Posterior cingulate gyrus (tissue), 11 donors: ENCODE data around the gene LAT.
"Not testable (repeated sequence)": the region's sequence is repeated elsewhere in the genome, so short reads cannot be mapped to it uniquely, and the experiment has no call there.

Experiments
- DNase-seq, 10 donors: peaks; one replicate each; pipeline versions ENCODE4 v3.0.0 to v3.0.0-alpha.2; 2020 to 2021; ENCODE audit warnings: mixed read lengths in 3 of 10
- intact Hi-C: fragments of 100-400 bp; cut with DNase I; formaldehyde crosslinking; loops from one replicate; pipeline ENCODE4 v1.15.1; 2023

The LAT gene, protein sequence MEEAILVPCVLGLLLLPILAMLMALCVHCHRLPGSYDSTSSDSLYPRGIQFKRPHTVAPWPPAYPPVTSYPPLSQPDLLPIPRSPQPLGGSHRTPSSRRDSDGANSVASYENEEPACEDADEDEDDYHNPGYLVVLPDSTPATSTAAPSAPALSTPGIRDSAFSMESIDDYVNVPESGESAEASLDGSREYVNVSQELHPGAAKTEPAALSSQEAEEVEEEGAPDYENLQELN

DNA sequence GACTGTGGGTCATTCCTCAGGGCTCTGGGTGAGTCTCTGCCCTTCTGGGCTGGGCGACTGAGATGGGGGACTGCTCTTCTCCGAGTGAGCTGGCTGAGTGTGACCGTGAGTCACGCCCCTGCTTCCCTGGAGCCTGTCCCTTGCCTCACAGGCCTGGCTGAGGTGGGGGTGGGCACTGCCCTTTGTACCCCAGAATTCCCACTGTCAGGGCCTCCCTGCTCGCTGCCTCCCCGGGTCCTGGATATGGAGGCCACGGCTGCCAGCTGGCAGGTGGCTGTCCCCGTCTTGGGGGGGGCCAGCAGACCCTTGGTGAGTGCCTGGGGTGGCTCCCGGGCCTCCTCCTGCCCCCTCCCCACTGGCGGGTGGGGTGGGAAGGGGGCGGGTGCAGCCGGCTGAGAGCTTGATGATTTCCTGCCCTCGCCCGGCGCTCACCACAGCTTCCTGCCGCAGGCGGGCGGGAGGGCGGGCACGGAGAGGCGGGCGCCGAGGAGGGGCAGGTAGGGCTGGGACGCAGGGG, at the start of gene LAT:
Gene LAT (plus strand): TSS at position 434 of the 517 bp plus-strand sequence. CDS start 366 bp downstream, outside the sequence.
- DNase-seq: peak in 1 of 10 donors; percentile 46
- intact Hi-C loops: no loop called here

DNA sequence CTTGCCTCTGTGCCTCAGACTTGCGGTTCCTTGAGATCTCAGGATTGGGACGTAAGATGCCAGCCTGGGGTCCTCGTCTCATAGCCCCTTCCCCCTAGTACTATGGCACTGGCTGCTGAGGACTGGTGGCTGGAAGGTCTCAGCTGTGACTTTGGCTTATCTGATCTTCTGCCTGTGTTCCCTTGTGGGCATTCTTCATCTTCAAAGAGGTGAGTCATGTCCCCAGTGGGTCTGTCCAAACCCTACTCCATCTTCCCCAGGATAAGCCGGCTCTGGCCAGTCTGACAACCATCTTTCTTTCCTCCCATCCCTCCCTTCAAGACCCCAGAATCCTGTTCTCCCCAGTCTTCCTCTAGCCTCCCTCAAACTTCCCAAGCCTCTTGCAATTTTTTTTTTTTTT, 49.5 kb upstream of the LAT start:
- no peak for DNase-seq
- intact Hi-C loops: no loop called here

DNA sequence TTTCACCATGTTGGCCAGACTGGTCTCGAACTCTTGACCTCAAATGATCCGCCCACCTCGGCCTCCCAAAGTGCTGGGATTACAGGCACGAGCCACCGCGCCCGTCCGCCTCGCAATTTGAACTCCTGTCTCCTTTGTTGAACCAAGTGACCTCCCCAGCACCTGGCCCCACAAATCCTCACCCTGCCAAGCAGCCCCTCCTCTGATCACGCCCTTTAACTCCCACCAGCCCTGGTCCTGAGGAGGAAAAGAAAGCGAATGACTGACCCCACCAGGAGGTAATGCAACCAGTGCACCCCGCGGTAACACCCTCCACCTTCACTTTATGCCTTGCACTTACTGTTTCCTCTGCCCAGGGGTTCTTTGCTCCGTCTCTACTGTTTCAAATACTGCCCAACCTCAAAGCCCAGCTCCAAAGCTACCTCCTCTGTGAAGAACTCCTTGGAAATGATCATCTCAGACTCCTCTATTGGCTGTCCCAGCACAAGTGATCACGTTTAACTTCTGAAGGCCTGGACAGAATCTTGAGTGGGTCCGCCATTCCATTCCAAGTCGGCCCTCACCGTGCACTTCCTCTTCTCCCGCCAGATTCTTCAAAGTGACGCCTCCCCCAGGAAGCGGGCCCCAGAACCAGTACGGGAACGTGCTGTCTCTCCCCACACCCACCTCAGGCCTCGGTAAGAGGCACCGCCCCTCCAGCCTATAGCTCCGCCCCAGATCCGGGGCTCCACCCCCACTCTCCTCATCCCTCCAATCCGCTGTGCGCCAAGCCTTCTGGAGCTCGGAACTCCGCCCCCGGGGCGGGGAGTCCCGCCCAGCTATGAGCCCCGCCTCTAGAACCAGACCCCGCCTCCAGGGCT, 48.7 kb upstream of the LAT start:
- peak; percentile 17 to 96 (median 47) for DNase-seq
- intact Hi-C loops: no loop called here

DNA sequence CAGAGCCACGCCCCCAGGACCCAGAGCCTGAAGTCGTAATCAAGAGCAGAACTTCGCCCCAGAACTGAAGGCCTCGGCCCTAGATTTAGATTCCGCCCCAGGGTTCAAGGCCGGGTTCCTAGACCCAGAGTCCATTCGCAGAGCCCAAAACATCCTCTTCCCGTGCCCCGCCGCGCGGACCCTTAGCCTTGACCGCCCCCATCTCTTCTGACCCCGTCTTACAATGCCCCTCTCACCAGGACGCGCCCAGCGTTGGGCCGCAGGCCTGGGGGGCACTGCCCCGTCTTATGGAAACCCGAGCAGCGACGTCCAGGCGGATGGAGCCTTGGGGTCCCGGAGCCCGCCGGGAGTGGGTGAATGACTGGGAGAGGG, 48.1 kb upstream of the LAT start:
- intact Hi-C loops: no loop called here
- no peak for DNase-seq

DNA sequence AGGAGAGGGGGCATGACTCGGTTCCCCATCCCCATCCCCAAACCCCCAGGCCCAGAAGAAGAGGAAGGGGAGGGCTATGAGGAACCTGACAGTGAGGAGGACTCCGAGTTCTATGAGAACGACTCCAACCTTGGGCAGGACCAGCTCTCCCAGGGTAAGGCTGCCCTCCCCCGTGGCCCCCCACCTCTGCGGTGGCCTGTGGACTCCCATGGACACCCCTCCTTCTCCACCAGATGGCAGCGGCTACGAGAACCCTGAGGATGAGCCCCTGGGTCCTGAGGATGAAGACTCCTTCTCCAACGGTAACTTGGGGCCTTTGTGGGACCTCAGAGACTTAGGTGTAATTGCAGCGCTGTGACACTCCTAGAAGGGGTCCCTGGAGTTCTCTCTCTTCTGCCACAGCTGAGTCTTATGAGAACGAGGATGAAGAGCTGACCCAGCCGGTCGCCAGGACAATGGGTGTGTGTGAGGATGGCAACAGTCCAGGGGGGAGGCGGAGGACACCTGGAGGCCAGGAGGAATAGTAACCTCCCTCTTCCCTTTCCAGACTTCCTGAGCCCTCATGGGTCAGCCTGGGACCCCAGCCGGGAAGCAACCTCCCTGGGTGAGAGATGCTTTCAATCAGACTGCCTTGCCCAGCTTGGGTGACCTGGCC, 47.5 kb upstream of the LAT start:
- DNase-seq: no peak
- intact Hi-C loops: no loop called here

DNA sequence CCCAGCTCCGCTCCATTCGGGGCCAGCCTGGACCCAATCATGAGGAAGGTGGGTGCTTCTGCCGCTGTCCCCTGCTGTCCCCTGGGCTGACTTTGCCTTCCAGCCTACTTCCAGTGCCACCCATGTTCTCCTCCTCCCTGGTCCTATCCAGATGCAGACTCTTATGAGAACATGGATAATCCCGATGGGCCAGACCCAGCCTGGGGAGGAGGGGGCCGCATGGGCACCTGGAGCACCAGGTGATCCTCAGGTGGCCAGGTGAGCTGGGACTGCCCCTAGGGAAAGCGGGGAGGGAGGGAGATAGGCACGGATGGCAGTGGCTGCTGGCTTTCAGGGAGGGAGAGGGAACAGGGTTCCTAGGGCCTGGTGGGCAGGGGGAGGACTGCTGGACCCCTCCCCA, 46.1 kb upstream of the LAT start:
- intact Hi-C loops: no loop called here
- peak in 1 of 10 donors; percentile 70 for DNase-seq

DNA sequence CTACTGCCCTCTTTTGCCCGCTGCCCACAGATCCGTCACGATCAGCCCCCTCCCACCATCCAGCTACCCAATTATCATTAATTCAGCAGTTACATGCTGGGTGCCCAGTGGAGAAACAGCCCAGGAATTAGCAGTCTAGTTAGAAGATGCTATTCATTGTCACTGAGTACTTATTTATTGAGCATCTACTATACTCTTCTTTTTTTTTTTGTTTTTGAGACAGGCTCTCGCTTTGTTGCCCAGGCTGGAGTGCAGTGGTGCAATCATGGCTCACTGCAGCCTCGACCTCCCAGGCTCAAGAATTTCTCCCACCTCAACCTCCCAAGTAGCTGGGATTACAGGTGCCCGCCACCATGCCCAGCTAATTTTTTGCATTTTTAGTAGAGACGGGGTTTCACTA, 45.0 kb upstream of the LAT start:
- intact Hi-C loops, DNase-seq: not testable (repeated sequence)

DNA sequence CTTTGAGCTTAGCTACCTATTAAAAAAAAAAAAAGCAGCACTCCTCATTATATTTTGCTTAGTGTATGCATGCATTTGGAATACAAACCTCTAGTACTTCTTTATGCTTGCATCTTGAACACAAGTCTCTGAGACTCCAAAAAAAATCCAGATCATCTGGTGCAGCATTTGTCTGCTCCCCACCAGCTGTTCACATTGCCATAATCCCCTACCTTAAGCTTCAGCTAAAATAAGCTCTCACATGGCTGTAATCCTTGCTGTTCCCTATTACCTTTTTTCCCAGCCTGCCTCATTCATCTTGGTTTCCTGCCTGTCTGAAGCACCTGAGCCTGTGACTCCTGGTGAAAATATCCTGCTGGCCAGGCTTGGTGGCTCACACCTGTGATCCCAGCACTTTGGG, 41.6 kb upstream of the LAT start:
- intact Hi-C loops: no loop called here
- DNase-seq: no peak

DNA sequence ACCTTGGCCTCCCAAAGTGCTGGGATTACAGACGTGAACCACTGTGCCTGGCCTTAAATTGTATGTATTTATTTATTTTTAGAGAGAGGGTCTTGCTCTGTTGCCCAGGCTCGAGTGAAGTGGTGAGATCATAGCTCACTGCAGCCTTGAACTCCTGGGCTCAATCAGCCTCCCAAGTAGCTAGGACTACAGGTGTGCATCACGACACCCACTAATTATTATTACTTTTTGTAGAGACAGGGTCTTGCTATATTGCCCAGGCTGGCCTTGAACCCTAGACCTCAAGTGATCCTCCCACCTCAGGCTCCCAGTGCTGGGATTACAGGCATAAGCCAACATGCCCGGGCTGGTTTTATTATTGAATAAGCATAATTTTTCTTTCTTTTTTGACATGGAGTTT, 38.2 kb upstream of the LAT start:
- intact Hi-C loops: loop anchor here (5.0 kb wide), 1 partner anchor 124 kb away; the partner anchor contains the start of gene ATXN2L
- no peak for DNase-seq

DNA sequence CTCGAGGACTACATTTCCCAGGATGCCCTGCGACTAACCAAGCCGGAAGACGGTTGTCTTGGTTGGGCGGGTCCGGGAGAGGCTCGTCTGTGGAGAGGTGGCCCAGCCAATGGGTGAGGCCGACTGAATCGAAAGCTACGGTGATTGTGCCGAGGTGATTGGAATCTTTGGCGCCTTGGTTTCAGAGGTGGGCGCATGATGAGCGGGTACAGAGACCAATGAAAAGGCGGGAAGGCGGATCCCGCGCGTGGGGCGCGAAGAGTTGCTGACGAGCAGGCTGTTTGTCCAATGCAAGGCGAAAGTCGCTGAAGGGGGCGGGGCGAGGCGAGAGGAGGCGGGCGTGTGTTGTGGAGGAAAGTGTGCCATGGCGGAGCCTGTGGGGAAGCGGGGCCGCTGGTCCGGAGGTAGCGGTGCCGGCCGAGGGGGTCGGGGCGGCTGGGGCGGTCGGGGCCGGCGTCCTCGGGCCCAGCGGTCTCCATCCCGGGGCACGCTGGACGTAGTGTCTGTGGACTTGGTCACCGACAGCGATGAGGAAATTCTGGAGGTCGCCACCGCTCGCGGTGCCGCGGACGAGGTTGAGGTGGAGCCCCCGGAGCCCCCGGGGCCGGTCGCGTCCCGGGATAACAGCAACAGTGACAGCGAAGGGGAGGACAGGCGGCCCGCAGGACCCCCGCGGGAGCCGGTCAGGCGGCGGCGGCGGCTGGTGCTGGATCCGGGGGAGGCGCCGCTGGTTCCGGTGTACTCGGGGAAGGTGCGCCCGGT, 34.0 kb upstream of the LAT start, which contains the start of gene NFATC2IP:
Gene NFATC2IP (plus strand): TSS at position 290 of the 762 bp plus-strand sequence. CDS start 75 bp downstream, at position 365.
- DNase-seq: peak; percentile 99 to 100 (median 100)
- intact Hi-C loops: loop anchor here (2.0 to 5.0 kb wide), 3 partner anchors 26 to 399 kb away; partner anchors contain the start of genes RABEP2, SGF29 and SH2B1

DNA sequence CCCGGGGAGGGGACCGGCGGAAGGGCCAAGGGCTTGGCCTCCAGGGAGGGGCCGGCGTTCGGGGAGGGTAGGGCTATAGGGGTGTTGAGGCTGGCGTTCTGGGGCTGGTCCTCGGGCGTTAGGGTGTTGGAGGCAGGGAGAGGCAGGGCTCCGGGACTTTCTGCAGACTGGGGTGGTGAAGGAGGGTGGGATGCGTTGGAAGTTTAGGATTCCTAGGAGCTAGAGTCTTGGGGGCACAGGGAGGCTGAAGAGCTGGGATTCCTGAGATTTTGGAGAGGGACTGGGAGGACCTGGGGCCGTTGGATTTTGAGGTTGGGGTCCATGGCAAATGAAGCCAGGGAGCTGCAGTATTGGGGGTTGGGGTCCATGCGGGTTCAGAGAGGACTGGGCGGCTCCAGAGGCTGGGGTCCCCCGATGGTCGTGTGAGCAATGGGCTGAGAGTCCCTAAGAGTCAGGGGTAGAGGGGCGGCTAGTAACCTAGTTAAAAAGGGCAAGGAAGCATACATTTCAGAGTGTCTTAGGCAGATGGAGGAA, 33.4 kb upstream of the LAT start:
- intact Hi-C loops: loop anchor here (2.0 to 5.0 kb wide), 3 partner anchors 27 to 399 kb away; partner anchors contain the start of genes RABEP2, SGF29 and SH2B1

DNA sequence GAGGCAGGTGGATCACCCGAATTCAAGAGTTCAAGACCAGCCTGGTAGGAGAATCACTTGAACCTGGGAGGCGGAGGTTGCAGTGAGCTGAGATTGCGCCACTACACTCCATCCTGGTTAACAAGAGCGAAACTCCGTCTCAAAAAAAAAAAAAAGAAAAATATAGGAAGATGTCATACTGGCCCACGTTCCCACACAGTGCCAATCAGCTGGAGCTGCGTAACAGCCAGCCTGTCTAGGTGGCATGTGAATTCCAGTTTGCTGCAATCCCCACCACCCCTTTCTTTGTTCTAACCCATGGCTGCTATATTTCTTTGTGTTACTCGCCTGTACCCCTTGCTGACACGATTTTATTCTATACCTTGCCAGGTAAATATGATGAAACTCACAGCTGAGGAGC, 26.6 kb upstream of the LAT start:
- intact Hi-C loops: no loop called here
- no peak for DNase-seq

More for the DNA sequence above, 33.4 kb upstream of the LAT start:
- peak in 4 of 10 donors; percentile 11 to 88 (median 20) for DNase-seq

DNA sequence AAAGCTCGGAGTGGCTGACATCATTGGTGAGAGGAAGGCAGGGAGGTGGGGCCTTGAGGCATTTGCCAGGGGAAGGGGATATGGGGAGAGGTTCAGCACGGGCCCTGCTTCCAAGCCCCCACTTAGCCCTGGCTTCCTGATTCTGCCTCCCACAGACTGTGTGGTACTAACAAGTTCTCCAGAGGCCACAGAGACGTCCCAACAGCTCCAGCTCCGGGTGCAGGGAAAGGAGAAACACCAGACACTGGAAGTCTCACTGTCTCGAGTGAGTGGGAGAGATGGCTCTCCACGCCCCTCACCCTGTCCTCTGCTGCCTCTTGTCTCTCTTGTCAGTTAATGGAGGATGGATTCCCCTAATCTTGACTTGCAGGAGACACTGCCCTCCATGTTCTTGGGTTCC, 26.0 kb upstream of the LAT start:
- no peak for DNase-seq
- intact Hi-C loops: no loop called here

DNA sequence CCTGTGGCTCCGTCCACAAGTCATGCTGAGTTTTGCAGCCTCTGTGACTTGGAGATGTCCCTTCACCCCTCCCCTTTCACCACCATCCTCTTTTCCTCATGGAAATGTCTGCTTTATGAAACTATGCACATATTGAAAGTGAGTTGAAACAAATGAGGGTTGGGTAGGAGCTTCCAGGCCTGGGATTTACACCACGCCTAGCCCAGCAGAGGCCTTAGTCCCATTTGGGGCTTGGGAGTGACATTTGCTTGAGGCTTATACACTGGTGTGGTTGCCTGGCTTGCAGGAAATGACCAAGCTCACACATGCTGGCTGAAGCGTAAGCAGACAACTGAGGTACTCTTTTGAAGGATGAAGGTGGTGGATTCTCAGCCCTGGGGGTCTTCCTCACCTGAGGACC, 20.8 kb upstream of the LAT start:
- intact Hi-C loops: no loop called here
- no peak for DNase-seq

DNA sequence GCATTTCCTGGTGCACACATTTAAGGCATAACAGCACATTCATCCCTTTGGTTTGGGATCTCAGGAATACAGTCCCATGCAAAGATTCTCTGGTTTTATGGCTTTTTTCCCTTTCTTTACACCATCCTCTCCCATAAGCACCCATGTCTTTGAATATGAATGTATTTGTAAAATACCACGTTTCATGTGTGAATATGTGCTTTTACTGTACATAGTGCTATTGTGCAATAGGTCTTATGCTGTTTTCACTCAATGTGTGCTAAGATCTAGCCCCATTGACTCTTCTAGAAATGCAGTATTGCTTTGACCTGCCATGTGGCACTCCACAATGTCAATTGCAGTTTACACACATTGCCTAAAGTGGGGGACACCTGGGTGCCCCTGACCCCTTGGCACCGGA, 20.4 kb upstream of the LAT start:
- intact Hi-C loops: no loop called here
- DNase-seq: no peak

DNA sequence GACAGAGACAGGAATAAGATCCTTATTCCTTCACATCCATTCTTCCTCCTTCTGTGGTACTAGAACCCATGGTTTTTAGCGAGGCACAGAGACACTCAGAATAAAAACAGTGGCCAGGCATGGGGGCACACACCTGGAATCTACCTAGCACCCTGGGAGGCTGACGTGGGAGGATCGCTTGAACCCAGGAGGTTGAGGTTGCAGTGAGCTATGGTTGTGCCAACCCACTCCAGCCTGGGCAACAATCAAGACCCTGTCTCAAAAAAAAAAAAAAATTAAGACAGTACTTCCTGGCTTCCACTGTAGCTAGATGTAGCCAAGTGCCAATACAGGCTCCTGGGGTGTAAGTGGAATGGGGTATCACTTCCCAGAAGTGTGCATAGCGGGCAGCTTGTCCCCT, 17.7 kb upstream of the LAT start:
- intact Hi-C loops: no loop called here

DNA sequence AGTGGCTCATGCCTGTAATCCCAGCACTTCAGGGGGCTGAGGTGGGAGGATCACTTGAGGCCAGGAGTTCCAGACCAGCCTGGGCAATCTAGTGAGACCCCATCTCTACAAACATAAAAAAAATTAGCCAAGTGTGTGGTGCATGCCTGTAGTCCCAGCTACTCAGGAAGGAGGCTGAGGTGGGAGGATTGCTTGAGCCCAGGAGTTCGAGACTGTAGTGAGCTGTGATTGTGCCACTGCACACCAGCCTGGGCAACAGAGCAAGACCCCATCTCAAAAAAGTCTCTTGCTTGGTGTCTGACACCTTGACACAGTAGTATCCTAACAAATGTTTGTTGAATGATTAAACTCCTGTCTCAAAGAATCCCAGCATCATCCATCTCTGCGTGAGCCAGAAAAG, 15.2 kb upstream of the LAT start:
- DNase-seq, intact Hi-C loops: not testable (repeated sequence)

More for the DNA sequence above, 17.7 kb upstream of the LAT start:
- no peak for DNase-seq

DNA sequence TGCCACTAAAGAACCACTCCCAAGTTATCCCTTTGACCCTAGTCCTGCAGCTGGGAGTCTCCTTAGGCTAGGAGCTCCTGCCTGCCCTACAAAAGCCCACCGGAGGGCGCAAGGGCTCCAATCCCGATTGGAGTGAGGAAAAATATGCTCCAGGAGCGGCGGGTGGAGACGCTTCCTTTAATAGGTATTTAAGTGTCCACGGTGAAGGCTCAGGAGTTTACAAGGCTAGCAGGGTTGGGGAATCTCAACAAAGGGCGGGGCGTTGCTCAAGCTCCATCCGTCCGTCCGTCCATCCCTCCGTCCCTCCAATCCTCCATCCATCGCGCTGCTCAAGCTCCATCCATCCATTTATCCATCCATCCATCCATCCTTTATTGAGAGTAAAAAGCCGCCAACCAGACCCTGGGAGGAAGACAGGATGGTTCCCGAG, 10.8 kb upstream of the LAT start:
- peak; percentile 56 to 95 (median 68) for DNase-seq

DNA sequence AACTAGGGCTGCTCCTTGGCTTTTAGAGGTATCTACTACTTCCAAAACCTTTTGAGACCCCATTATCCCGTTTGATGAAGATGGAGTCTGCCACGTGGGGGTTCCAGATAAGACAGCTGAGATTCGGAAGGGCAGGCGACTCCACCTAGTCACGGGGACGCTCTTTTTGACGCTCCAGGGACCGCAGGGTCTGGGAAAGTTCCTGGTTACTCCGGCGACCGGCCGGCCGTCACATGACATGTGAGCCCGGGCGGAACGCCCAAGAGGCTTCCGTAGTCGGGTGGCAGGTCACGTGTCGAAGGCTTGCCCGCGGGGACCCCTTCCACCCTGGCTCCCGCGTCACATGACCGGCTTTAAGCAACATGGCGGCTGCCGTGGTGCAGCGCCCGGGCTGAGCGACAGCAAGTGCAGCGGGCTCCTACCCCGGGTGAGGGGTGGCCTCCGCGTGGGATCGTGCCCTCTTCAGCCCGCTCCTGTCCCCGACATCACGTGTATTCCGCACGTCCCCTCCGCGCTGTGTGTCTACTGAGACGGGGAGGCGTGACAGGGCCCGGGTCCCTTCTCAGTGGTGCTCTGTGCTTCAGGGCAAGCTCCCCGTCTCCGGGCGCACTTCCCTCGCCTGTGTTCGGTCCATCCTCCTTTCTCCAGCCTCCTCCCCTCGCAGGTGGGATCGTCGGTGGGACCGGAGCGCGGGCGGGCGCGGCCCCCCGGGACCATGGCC, 10.3 kb upstream of the LAT start, which contains the start of gene SPNS1:
Gene SPNS1 (plus strand): TSS at position 342 of the 721 bp plus-strand sequence. CDS start 374 bp downstream, at position 716.
- DNase-seq: peak; percentile 96 to 100 (median 99)
- intact Hi-C loops: no loop called here

More for the DNA sequence above, 10.8 kb upstream of the LAT start:
- intact Hi-C loops: no loop called here
